Fibroblast of villous mesenchyme (primary cell): ENCODE results near the gene DAPK2. TPM values are rescaled to one million over a fixed set of nuclear protein-coding genes. Genes with fewer than 3 reads are reported as not detected.

Experiments used
- DNase-seq: peaks from one replicate; pipeline ENCODE4 v3.0.0-alpha.2; 2010; ENCODE audit warnings: low read depth
- H3K4me3 ChIP-seq: 2 replicates; pipeline ENCODE4 v1.5.1; 2011; ENCODE audit warnings: low read depth, mild to moderate bottlenecking, low read length
- total RNA-seq: library from RNA; depleted of rRNA; stranded (reverse); fragments of >200 nt; gene quantifications from 2 replicates; pipeline ENCODE4 v1.2.3, GENCODE V29; 2012
- TF ChIP-seq, protein P1 (sequence below): IDR thresholded peaks from 2 replicates; pipeline ENCODE4 v1.5.1; 2012; ENCODE audit warnings: low read depth, mild to moderate bottlenecking, low read length; ENCODE audit not compliant: insufficient read depth

The DAPK2 gene
- total RNA-seq, 1 donor: 8.2 TPM

DNA sequence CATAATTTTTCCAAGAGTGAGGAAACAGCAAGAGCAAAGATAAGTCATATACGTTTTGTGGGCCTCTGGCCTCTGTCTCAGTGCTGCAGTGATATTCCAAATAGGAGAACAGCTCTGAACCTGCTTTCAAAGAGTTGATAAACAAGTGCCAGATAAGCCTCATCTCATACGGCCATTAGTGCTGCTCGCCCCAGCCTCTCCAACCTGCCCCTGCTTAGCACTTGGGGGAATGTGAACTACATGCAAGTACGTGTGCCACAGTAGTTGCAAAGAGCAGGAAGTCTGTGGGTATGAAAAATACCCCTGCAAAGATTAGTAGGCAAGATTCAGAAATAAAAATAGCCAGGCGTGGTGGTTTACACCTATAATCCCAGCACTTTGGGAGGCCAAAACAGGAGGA is 14.0 kb downstream of the DAPK2 start:
- DNase-seq: no peak
- H3K4me3 ChIP-seq: no peak overlapping the region
- TF ChIP-seq, protein P1, sequence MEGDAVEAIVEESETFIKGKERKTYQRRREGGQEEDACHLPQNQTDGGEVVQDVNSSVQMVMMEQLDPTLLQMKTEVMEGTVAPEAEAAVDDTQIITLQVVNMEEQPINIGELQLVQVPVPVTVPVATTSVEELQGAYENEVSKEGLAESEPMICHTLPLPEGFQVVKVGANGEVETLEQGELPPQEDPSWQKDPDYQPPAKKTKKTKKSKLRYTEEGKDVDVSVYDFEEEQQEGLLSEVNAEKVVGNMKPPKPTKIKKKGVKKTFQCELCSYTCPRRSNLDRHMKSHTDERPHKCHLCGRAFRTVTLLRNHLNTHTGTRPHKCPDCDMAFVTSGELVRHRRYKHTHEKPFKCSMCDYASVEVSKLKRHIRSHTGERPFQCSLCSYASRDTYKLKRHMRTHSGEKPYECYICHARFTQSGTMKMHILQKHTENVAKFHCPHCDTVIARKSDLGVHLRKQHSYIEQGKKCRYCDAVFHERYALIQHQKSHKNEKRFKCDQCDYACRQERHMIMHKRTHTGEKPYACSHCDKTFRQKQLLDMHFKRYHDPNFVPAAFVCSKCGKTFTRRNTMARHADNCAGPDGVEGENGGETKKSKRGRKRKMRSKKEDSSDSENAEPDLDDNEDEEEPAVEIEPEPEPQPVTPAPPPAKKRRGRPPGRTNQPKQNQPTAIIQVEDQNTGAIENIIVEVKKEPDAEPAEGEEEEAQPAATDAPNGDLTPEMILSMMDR: no peak

DNA sequence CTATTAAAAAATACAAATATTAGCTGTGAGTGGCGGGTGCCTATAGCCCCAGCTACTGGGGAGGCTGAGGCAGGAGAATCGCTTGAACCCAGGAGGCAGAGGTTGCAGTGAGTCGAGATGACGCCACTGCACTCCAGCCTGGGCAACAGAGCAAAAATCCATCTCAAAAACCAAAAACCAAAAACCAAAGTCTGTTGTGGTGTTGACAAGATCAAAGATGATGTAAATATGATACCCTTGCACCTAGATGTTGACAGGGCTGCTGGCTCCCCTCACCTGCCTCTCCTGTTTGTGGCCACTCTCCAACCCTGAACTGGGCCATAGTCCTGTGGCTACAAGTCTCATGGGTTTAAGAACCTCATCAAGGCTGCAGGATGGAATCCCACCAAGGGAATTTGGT is 16.2 kb downstream of the DAPK2 start:
- no peak overlapping the region for H3K4me3 ChIP-seq
- DNase-seq: no peak
- TF ChIP-seq, protein P1: no peak

DNA sequence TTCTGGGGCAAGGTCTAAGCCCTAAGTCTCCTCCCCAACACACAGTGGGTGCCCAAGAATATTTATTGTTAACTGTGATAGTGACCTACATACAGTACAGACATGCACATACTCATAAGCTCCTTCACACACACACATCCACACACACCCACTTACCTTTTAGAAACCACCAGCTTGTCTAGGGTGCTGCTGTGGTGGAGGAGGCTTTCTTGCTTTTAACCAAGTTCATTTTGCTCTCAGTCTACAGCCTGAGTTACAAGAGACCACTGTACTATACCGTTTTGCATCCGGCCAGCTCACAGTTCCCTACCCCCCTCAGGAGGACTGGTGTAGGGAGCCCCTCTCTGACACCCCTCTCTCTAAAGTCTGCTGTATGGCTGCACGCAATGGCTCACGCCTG is 16.7 kb downstream of the DAPK2 start:
- TF ChIP-seq, protein P1: no peak
- DNase-seq: no peak
- no peak overlapping the region for H3K4me3 ChIP-seq

DNA sequence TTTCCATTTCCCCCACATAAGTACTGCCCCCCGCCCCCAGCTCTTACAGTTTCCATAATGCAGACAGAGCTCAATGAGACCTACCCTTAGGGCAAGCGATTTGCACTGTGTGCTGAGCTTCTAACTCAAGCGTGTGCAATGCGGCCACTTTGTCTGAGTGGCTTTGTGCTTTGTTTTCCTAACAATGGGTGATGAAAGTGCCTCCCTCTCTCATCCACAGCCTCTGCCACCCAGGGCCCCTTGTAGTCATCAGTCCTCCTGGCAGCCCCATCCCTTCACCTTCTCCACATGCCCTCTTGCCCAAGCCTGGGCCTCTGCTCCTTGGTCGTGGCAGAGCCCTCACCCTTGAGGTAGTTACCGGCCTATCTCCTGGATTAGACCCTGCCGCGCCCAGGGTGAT is 17.2 kb downstream of the DAPK2 start:
- no peak overlapping the region for H3K4me3 ChIP-seq
- TF ChIP-seq, protein P1: no peak
- no peak for DNase-seq

DNA sequence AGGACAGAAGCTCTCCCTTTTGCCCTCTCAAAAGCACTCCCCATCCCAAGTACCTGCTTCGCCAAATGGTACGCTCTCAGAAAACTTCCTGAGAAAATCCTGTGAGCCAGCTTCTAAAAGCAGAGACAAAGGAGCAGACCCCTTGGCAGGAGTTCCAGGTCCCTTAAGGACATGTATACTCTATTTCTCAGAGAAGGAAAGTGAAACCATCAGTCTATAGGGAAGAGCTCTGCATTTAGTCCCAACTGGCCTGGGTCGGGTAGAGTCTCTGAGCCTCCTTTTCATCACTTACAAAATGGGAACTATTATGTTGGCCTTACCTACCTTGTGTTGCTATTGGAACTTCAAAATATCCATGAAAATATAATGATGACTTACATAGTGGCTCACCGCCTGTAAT is 19.7 kb downstream of the DAPK2 start:
- no peak overlapping the region for H3K4me3 ChIP-seq
- TF ChIP-seq, protein P1: no peak

DNA sequence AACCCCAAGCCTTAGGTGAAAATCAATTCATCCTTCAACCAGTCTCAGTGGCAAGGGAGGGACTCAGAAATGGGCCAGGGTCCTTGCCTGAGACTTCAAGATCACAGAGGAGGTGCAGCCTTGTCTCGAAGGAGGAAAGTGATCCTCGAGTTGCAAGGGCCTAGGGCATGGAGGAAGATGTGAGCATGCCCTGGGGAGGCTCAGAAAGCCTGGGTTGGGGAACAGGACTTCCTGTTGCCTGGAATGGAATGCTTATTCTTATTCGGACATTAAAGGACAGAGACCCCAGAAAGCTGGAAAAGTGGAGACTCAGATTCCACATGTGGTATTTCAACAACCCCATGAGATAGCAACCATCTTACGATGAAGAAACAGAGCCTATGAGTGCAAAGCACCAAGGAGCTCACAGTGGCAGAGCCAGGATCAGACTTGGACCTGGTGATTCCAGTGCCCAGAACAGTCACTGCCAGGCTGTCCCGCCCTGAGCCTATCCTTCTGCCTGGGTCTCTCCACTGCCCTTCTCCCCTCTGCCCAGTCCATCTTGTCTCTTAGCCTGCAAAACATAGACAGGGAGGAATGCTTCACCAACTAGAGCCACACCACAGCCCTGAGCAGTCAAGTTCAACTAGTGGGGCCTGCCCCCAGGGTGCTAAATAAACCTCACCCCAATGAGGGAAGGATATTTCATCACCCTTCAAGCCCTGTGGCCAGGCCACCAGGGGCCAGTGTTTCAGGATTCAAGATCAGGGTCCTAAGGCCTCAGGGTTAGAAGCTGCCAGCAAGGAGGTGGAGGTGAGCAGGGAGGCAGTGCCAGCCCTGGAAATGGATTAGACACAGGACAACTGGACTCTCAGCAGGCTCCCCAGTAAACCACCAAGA is 21.9 kb downstream of the DAPK2 start:
- H3K4me3 ChIP-seq: no peak overlapping the region
- TF ChIP-seq, protein P1: no peak
- no peak for DNase-seq

More for the DNA sequence above, 19.7 kb downstream of the DAPK2 start:
- no peak for DNase-seq
